Stimulated activated CD4-positive, alpha-beta T cell treated with anti-CD3 and anti-CD28 coated beads, Interleukin-12 subunit alpha, Interleukin-12 subunit beta, amount 100 ng/mL, for 48 hours (primary cell): ENCODE measurements around the gene ME1.
"Not testable (repeated sequence)": the region's sequence is repeated elsewhere in the genome, so short reads cannot be mapped to it uniquely, and the experiment has no call there.

Experiments used
- DNase-seq, 3 donors: peaks; one replicate each; pipeline ENCODE4 v3.0.0-alpha.2; 2020; ENCODE audit warnings: low read depth in 2 of 3, low spot score in 1 of 3

The ME1 gene

DNA sequence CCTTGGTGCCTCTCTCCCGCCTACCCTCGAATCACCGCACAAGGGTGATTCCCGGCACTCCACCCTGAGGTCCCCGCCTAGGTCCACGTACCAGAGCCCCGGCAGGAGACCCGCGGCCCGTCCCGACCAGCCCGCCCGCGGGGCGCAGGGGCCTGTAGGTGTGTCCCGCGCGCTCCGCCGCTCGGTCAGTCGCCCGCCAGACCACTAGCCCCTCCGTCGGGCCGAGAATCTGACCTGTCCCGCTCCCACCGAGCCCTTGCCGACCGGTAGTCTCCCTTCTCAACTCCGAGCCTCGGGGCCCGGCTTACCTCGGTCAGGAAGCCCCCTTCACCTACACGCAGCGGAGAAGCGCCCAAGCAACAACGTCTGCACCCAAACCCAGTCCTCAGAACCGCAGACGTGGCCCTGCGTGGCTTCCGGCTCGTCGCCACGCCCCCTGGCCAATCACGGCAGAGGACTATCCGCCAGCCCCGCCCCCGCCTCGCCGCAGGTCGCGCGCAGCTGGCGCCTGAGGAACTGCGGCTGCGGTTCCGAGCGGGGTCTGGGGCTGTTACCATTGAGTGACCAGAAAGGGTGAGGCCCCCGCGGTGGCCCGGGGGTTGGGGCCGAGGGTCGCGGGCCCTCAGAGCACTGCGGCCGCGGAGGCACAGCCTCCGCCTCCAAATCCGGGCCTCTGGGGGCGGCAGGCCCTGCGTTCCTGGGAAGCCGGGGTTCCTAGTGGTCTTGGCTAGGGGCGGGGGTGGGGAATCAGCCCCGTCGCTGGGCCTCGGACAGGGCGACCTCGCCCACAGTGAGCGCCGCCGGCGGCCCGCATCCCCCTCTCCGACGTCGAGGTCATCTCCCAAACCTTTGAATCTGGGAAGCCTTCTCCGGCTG lies 237.7 kb downstream of the ME1 start, which contains the start of the genes PGM3 and RWDD2A:
TSS of gene PGM3 (minus strand) at position 395 of the 876 bp plus-strand sequence. CDS start 2,253 bp downstream, outside the sequence.
TSS of gene RWDD2A (plus strand) at position 487 of the 876 bp plus-strand sequence. CDS start 1,095 bp downstream, outside the sequence.
- DNase-seq: peak; percentile 74 to 84 (median 77)

DNA sequence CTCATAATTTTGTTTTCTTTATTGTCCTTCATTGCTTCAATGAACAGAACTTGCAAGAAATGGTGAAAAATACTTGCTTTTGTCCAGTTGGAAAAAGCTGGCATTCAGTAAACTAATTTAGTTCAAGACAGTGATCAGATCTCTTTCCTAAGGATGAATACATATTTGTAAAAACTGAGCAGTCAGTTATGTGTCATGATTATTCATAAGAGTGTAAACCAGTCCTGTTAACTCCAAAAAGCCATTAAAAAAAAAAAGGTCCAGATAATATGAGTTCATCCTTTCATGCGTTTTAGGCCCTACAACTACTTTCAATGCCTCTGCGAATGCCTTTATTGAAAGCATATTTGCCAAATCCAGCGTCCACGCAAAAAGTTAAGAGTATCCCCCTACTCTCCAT lies 238.4 kb downstream of the ME1 start:
- DNase-seq: no peak

DNA sequence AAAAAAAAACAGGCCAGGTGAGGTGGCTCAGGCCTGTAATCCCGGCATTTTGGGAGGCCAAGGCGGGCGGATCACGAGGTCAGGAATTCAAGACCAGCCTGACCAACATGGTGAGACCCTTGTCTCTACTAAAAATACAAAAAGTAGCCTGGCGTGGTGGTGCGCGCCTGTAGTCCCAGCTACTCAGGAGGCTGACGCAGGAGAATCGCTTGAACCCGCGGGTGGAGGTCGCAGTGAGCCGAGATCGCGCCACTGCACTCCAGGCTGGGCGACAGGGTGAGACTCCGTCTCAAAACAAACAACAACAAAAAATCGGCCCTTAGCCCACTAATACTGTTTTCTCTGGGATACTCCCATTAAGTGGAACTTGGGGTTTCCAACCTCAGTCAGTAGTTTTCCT lies 238.9 kb downstream of the ME1 start:
- DNase-seq: not testable (repeated sequence)

DNA sequence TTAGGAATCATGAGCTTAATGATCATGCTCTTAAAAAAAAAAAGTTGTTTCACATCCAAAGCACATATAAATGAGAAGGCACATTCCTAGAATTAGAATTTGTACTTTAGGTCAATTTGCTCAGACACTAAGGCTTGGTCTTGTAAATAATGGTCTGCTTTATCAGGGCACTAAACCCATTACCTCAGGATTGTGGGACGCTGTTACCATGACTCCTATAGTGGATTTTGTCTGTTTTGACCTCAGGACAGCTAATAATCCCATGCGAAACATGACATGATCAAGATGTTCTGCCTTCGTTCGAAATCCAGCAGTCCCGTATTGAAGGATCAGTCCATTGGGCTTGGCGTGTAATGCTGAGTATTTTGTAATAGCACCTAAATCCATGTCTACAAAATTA lies 240.2 kb downstream of the ME1 start:
- DNase-seq: no peak

DNA sequence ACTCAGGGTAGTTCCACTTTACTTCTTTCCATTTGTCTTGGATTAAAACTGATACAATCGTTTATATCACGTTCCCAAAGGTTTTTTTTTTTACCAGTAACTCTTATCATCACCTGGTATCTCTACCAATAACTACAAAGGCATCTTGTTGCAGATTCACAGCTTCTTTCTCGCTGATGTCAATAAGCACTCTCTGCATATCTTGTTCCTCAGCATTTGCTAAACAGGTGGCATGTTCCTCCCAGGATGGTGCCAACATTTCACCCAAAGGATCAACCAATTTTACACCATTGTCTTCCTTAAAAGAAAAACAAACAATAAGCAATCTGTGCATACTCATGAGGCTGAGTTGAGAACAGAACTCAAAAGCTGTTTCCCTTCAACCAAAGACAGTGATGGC lies 242.3 kb downstream of the ME1 start:
- no peak for DNase-seq

DNA sequence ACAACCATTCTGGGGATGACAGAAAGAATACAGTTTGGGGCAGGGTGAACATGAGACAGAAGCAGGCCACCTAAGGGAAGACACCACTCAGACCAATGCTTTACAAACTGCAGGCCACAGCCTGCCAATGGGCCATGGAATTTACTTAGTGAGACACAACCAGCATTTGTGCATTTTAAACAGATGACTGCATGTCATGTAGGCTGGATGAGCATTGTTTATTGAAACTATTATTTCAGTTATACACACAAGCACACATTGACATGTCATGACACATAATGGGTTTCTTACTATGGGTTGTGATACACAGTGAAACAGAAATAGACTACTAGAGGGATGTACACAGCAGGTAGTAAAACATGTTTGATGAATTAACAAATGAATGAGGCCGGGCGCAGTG lies 245.8 kb downstream of the ME1 start:
- DNase-seq: no peak

DNA sequence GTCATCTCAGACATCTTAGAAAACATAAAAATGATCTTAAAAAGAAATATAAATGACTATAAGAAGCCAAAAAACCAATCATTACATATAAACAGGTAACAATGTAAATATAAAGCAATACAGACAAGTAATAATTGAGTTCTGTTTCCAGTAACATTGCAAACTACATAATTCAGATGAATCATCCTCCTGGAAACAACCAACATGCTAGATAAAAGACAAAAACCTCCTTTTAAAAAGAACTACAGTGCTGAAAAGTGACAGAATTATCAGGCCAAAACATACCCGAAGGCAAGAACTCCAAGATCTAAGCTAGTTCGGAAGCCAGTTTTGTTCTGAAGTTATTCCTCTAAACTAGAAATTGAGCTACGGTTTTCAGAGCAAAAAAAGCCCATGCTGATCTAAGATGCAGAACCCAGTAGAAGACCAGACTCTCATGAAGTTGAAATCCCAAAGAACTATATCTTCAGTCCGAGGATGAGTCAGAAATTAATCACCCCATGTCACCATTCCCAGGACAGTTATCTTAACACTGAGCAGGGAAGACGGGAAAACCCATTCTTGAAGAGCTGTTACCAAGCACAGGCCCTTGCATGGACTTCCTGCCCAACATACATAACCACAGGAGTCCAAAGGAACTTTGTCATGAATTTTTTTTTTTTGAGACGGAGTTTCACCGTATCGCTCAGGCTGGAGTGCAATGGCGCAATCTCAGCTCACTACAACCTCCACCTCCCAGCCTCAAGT lies 247.6 kb downstream of the ME1 start:
- no peak for DNase-seq

DNA sequence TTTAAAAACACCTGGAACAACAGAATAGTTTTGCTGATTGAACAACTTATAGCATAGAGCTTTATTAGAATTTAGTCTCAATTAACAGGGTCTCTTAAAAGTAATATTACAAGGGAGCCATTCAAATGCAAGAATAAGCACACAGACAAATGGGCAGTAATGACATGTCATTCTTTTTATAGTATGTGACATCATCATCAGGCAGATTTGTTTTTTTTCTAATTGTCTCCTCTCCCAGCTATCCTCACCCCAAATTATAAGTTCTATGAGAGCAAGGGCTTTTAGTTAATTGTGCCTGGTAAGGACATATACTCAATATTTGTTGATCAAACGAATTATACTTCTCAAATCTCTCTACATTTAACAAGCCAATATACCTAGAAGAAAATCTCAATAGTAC lies 248.7 kb downstream of the ME1 start:
- no peak for DNase-seq

DNA sequence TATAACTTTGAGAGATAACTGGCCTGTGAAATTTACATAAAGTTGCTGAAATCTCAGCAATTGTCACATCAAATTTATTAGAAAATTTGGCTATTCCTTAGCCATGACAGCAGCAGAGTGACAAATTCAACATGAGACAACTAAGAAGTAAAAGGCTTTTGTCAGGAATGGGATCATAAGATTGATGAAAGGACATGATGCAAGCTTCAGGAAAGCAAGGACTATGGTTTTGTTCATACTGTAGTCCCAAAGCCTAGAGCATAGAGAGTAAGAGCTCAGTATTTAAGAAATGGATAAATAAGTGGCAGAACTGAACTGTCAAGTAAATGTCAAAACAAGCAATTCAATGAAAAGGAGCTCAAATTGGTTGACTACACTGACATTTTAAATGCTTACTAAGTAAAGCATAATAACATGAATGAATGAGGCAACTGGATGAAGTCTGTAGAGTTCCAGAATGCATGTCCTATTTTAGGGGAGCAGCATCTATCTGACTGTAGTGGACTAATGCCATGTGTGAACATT lies 250.4 kb downstream of the ME1 start:
- no peak for DNase-seq

DNA sequence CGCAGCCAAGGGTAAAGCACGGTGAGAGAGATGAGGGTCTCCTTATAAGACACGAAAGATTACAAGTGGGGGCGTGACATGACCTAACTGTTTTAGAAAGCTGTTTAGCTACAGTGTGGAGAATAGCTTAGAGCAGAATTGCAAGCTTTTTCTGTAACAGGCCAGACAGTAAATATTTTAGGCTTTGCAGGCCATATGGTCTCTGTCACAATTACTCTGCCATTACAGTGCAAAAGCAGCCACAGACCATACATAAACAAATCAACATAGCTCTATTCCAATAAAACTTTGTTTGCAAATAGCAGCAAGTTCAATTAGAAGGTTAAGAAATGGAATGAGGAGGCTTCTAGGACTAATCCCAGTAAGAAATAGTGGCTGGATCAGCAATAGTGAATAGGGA lies 254.6 kb downstream of the ME1 start:
- DNase-seq: no peak

DNA sequence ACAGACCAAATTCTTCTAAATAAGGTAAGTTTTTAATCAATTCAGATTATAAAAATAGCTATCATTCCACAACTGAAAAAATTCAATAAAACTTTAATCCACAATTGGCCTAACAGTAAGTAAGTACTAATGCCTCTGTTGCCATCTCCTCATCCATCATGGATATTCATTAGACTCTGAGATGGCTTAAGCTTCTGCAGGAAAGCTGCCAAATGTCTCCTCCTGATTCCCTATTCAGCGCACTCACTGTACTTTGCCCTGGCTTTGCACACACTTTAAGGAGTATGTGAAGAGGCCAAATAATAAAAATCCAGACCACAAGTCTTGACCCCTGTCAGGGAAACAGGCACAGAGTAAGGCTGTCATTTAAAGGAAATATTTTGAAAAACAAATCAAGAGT lies 261.3 kb downstream of the ME1 start:
- DNase-seq: no peak

DNA sequence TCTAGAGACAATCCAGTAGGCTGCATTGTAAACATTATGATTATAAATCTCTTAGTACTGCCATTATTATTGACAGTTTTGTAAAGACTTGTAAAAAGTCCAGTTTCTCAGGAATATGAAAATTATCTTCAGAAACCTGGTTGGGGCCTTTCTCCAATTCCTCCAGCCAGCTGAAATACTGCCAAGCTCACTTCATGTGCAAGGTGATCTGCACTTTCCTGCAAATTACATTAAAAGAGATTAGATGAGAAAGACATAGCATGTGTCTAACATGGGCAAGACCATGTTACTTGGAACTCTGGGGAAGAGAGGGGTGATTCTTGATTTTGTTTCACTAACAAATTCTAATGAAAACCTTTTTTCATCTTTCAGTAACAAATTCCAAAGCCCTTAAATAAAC lies 261.7 kb downstream of the ME1 start:
- DNase-seq: no peak

DNA sequence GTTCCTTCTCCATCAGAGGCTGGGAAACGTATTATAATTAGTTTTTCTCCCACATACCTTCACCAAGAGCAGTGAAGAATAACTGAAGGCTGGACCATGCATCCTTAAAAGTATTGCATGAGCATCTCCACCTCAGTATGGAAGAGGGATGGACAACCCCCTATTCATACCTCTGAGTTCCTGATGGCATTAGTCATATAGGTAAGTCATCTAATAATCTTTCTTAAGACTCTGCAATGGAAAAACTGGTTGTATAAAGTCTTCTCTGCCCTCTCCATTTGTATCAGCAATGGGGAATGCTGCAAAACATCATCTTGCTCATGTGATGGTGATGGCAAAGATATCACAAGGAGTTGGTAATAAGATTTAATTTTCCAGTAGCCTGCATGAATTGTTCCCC lies 262.3 kb downstream of the ME1 start:
- DNase-seq: no peak

DNA sequence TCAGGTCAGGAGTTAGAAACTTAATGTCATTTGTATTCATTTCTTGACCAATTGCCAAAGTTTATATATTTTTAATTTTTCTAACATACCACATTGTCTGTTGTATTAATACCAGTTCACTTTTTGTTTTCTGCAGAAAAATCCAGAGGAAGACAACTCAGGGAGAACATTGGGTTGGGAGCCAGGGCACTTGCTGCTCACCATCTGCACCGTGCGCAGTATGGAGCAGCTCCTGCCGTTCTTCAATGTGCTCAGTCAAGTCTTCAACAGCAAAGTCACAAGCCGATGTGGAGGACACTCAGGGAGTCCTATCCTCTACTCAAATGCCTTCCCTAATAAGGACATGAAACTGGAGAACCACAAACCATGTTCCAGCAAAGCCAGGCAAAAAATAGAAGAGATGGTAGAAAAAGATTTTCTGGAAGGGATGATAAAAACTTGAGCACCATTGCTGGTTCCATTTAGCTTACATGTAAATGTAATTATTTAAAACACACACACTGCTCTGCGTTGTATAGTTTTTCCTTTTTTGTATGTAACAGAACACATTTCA lies 263.0 kb downstream of the ME1 start:
- DNase-seq: no peak
